H1 (cell line): ENCODE results near the gene PREX1. TPM values are rescaled to one million over a fixed set of nuclear protein-coding genes. Genes with fewer than 3 reads are reported as not detected.

Experiments
- ATF2 ChIP-seq: IDR thresholded peaks from 2 replicates; pipeline ENCODE4 v1.6.1; 2012; ENCODE audit warnings: low read length, inconsistent platforms
- KDM5A ChIP-seq: fragments of 200-600 bp; IDR thresholded peaks from 2 replicates; pipeline ENCODE4 v1.7.1; 2012; ENCODE audit warnings: mild to moderate bottlenecking, low read length, inconsistent platforms, mixed read lengths
- RAD21 ChIP-seq, 2 experiments: IDR thresholded peaks in 1 of 2; conservative IDR thresholded peaks in 1 of 2; 2 replicates each; pipeline ENCODE4 v1.6.1; 2011; ENCODE audit warnings: low read depth in 2 of 2, low read length in 2 of 2, improper control_type of control experiment in 1 of 2, inconsistent platforms in 1 of 2, mild to moderate bottlenecking in 1 of 2, moderate library complexity in 1 of 2
- SRF ChIP-seq: IDR thresholded peaks from 2 replicates; pipeline ENCODE4 v1.6.1; 2011; ENCODE audit warnings: mild to moderate bottlenecking, low read depth, low read length, moderate library complexity
- TCF12 ChIP-seq: IDR thresholded peaks from 2 replicates; pipeline ENCODE4 v1.6.1; 2011; ENCODE audit warnings: low read depth, mild to moderate bottlenecking, low read length
- YY1 ChIP-seq: IDR thresholded peaks from 2 replicates; pipeline ENCODE4 v1.6.1; 2011; ENCODE audit warnings: low read depth, mild to moderate bottlenecking, low read length
- polyA plus RNA-seq, 7 experiments: library from polyadenylated mRNA; depleted of rRNA in 3 of 7; stranded (reverse) in 5 of 7; unstranded in 2 of 7; fragments of >200 nt in 5 of 7; fragments of 200-250 nt in 2 of 7; gene quantifications; 1 replicate in 5 of 7; 2 replicates in 1 of 7; 4 replicates in 1 of 7; pipeline versions ENCODE4 v1.2.1 to v1.2.3, GENCODE V29; 2011 to 2013; ENCODE audit warnings: missing spikeins in 2 of 7, mixed read lengths in 2 of 7
- total RNA-seq: library from RNA; stranded (reverse); fragmentation: NEBNext Ultra II Directional; extraction: Animal tissue kit (Norgen Biotek cat#: 25700); gene quantifications from 2 replicates; pipeline ENCODE4 v1.2.1, GENCODE V29; 2021
- TF ChIP-seq, protein P1 (sequence below): IDR thresholded peaks from 2 replicates; pipeline ENCODE4 v1.6.1; 2012; ENCODE audit warnings: inconsistent platforms

The PREX1 gene
- total and polyA plus RNA-seq, 2 of the 8 experiments (the other 6 are each of a cell fraction or from before 2014, with no cell fraction given) = 10.7 to 12.8 TPM

DNA sequence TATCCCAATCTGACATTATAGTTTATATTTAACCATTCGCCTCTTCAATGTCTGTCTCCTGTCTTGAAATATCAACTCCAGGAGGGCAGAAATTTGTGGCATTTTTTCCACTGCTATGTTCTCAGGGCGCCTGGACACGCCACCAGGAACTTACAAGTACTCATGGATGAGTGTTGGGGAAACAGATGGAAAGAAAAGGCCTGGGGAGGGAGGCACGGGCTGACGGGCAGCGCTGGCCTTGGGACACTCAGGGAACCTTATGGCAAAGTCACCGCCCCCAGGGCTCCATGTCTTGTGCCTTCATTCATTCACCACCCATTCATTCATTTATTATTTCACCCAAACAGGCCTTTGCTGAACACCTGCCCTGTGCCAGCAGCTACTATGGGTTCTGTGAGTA, 222.9 kb downstream of the PREX1 start (continued):
- TF ChIP-seq SRF (no peak), ATF2 (no peak), KDM5A (no peak), YY1 (no peak), RAD21 (IDR thresholded peaks at IDR 0.05 in 1 of 2, conservative IDR thresholded peaks at IDR 0.05 in 1 of 2; ENCODE audit: low read depth in 2 of 2, low read length in 2 of 2) (no peak), TCF12 (no peak)
- TF ChIP-seq, protein P1, sequence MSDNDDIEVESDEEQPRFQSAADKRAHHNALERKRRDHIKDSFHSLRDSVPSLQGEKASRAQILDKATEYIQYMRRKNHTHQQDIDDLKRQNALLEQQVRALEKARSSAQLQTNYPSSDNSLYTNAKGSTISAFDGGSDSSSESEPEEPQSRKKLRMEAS = no peak
